Endothelial cell of umbilical vein (primary cell): ENCODE data around the gene TMEM140. TPM values are rescaled to one million over a fixed set of nuclear protein-coding genes. Genes with fewer than 3 reads are reported as not detected.
"Not testable (repeated sequence)": the region's sequence is repeated elsewhere in the genome, so short reads cannot be mapped to it uniquely, and the experiment has no call there.

ENCODE experiments used
- BruUV-seq: library from RNA; stranded (reverse); fragments of 400-500 nt; replicated peaks from 2 replicates; lab custom pipeline; 2021; lab: Mats Ljungman, UMichigan
- CTCF ChIA-PET: fragments of 300-600, 350-600 bp; sonication (Branson Sonifier 250); formaldehyde crosslinking; loops from one replicate; lab custom pipeline; 2021; ENCODE audit warnings: antibody characterized with exemption, inconsistent platforms; lab: Charles Lee
- POLR2A ChIA-PET: fragments of 300-600, 350-600 bp; sonication (Branson Sonifier 250); formaldehyde crosslinking; loops from one replicate; lab custom pipeline; 2021; ENCODE audit warnings: antibody characterized with exemption, inconsistent platforms; lab: Charles Lee
- DNase-seq: peaks from one replicate; pipeline ENCODE4 v3.0.0-alpha.2; 2011; ENCODE audit warnings: low read depth, low spot score
- FAIRE-seq: peaks from 2 replicates; lab custom pipeline; 2011; peaks lifted over from hg19 to GRCh38; lab: Jason Lieb, UNC
- H2AFZ ChIP-seq: 2 replicates; pipeline ENCODE4 v1.6.0; 2012; ENCODE audit warnings: low read depth, low read length, control low read depth, inconsistent platforms
- H3K27ac ChIP-seq: 2 replicates; pipeline ENCODE4 v1.5.1; 2011; ENCODE audit warnings: low read depth, mild to moderate bottlenecking, control low read depth, low read length, moderate library complexity; ENCODE audit not compliant: insufficient read depth
- H3K27me3 ChIP-seq, 2 experiments: 2 replicates each; pipeline versions ENCODE4 v1.6.0 to v1.6.1; 2011; ENCODE audit warnings: low read length in 2 of 2, mixed read lengths in 1 of 2; ENCODE audit not compliant: control insufficient read depth in 2 of 2, insufficient read depth in 2 of 2
- H3K36me3 ChIP-seq, 2 experiments: 2 replicates in 1 of 2; 3 replicates in 1 of 2; pipeline ENCODE4 v1.5.1; 2011; ENCODE audit warnings: low read length in 2 of 2, mild to moderate bottlenecking in 1 of 2, moderate library complexity in 1 of 2; ENCODE audit not compliant: control insufficient read depth in 2 of 2, insufficient read depth in 2 of 2; ENCODE audit errors: extremely low read depth in 1 of 2
- H3K4me1 ChIP-seq: 3 replicates; pipeline ENCODE4 v1.5.1; 2011; ENCODE audit warnings: mild to moderate bottlenecking, low read length; ENCODE audit not compliant: control insufficient read depth, insufficient read depth; ENCODE audit errors: extremely low read depth
- H3K4me2 ChIP-seq: 2 replicates; pipeline ENCODE4 v1.6.1; 2011; ENCODE audit warnings: low read length, control low read depth, mixed read lengths; ENCODE audit not compliant: insufficient read depth
- H3K4me3 ChIP-seq, 3 experiments: fragments of 200-600 bp in 1 of 3; sonication (generic), shearing (Covaris generic) in 1 of 3; replicated peaks in 1 of 3; 2 replicates each; pipeline ENCODE4 v1.5.1; 2011 to 2016; ENCODE audit warnings: control low read depth in 3 of 3, low read length in 3 of 3, mild to moderate bottlenecking in 2 of 3, inconsistent platforms in 1 of 3, low read depth in 1 of 3, moderate library complexity in 1 of 3; ENCODE audit not compliant: insufficient read depth in 1 of 3
- H3K79me2 ChIP-seq: 2 replicates; pipeline ENCODE4 v1.6.0; 2012; ENCODE audit warnings: low read length, inconsistent platforms; ENCODE audit not compliant: control insufficient read depth, insufficient read depth
- H3K9ac ChIP-seq: replicated peaks from 2 replicates; pipeline ENCODE3; 2011; ENCODE audit warnings: low read length, control low read depth; ENCODE audit not compliant: insufficient read depth; ENCODE audit errors: extremely low read depth
- H3K9me1 ChIP-seq: replicated peaks from 3 replicates; pipeline ENCODE4 v1.6.0; 2011; ENCODE audit warnings: mild to moderate bottlenecking, low read length; ENCODE audit not compliant: control insufficient read depth, insufficient read depth; ENCODE audit errors: extremely low read depth
- H3K9me3 ChIP-seq: replicated peaks from 2 replicates; pipeline ENCODE4 v1.5.1; 2012; ENCODE audit warnings: low read length, inconsistent platforms; ENCODE audit not compliant: control insufficient read depth, insufficient read depth
- H4K20me1 ChIP-seq: replicated peaks from 2 replicates; pipeline ENCODE3; 2011; ENCODE audit warnings: mild to moderate bottlenecking, low read length; ENCODE audit not compliant: control insufficient read depth, insufficient read depth; ENCODE audit errors: extremely low read depth
- dilution Hi-C: fragments of 300-500 bp; cut with MboI; formaldehyde crosslinking; loops from one replicate; pipeline ENCODE4 v1.15.0; 2019; ENCODE audit warnings: low sequenced_read_pairs; ENCODE audit not compliant: extremely low pct_ligation_motif_present
- intact Hi-C: fragments of 100-400 bp; cut with micrococcal nuclease; formaldehyde crosslinking; loops from one replicate; pipeline ENCODE4 v1.10.0; 2022
- polyA plus RNA-seq, 4 experiments: library from polyadenylated mRNA; depleted of rRNA in 3 of 4; stranded (reverse) in 3 of 4; unstranded in 1 of 4; fragments of >200 nt; gene quantifications; 2 replicates each; pipeline versions ENCODE4 v1.2.1 to v1.2.3, GENCODE V29; 2011 to 2012; ENCODE audit warnings: missing spikeins in 1 of 4
- total RNA-seq: library from RNA; stranded (reverse); gene quantifications from 2 replicates; pipeline ENCODE4 v1.2.3, GENCODE V29; 2021

TMEM140 gene
- total and polyA plus RNA-seq, 2 donors (not counting 3 experiments of a cell fraction or from before 2014, with no cell fraction given): 17.9 to 26.5 TPM

- peaks cover 22% of the 10 kb centered on the region for H3K4me1 ChIP-seq
- CTCF ChIA-PET: interaction anchor here (1.0 to 3.8 kb wide), 18 partner anchors 10 to 541 kb away, joined by 3 to 45 read pairs (median 4); partner anchors contain the start of genes AGBL3, TMEM140 and WDR91
- POLR2A ChIA-PET: interaction anchor here (1.1 to 1.5 kb wide), 2 partner anchors 10 to 23 kb away, joined by 3 to 4 read pairs; partner anchors contain the start of gene TMEM140
- H3K27me3 ChIP-seq, FAIRE-seq, H4K20me1 ChIP-seq, H3K79me2 ChIP-seq, H3K36me3 ChIP-seq, DNase-seq, H3K9me1 ChIP-seq, H3K9me3 ChIP-seq, dilution Hi-C loops: not testable (repeated sequence)
- BruUV-seq: TSS peak; percentile 34
- H2AFZ ChIP-seq: peak overlapping the region; percentile 67
- H3K4me2 ChIP-seq: peak overlapping the region; percentile 50
- intact Hi-C loops: loop anchor here (1.0 to 5.0 kb wide), 7 partner anchors 22 to 559 kb away; partner anchors contain the start of genes AGBL3, TMEM140 and WDR91
- H3K27ac ChIP-seq: peak overlapping the region; percentile 63
- peak overlapping the region; percentile 74 for H3K9ac ChIP-seq
- H3K4me3 ChIP-seq: peak overlapping the region in 2 of 3 experiments; percentile 62 to 66
These were observed 23.2 kb downstream of the TMEM140 start for GRCh38 chr7:135170998-135171481.

- H4K20me1 ChIP-seq, BruUV-seq, H3K9me3 ChIP-seq, H3K27ac ChIP-seq, H3K4me2 ChIP-seq, H3K4me3 ChIP-seq, H3K36me3 ChIP-seq, POLR2A ChIA-PET, H3K9ac ChIP-seq, H3K27me3 ChIP-seq, H3K9me1 ChIP-seq, FAIRE-seq, dilution Hi-C loops, H3K79me2 ChIP-seq: not testable (repeated sequence)
- DNase-seq: peak; percentile 17
- peak overlapping the region; percentile 23 for H2AFZ ChIP-seq
- H3K4me1 ChIP-seq: peaks cover 16% of the 10 kb centered on the region
- intact Hi-C loops: loop anchor here (2.0 to 5.0 kb wide), 5 partner anchors 23 to 559 kb away; partner anchors contain the start of gene TMEM140
- CTCF ChIA-PET: interaction anchor here (1.0 to 3.8 kb wide), 8 partner anchors 24 to 485 kb away, joined by 4 to 45 read pairs (median 8); partner anchors contain the start of genes AGBL3, TMEM140 and WDR91
These were observed 23.9 kb downstream of the TMEM140 start for GRCh38 chr7:135171581-135172291.

- H3K9ac ChIP-seq, H3K79me2 ChIP-seq, H3K9me1 ChIP-seq, H3K27ac ChIP-seq, H2AFZ ChIP-seq, H3K36me3 ChIP-seq, BruUV-seq, H4K20me1 ChIP-seq, DNase-seq, H3K4me3 ChIP-seq, POLR2A ChIA-PET, FAIRE-seq, CTCF ChIA-PET, H3K9me3 ChIP-seq, dilution Hi-C loops, H3K4me1 ChIP-seq, H3K4me2 ChIP-seq, H3K27me3 ChIP-seq: not testable (repeated sequence)
- intact Hi-C loops: loop anchor here (5.0 kb wide), 4 partner anchors 207 to 562 kb away; no protein-coding TSS in a partner anchor
These were observed 26.0 kb downstream of the TMEM140 start for GRCh38 chr7:135173916-135174315.
